Measurements from ENCODE around the gene ADAMTS12. TPM values are rescaled to one million over a fixed set of nuclear protein-coding genes. Genes with fewer than 3 reads are reported as not detected.

ADAMTS12 gene
- polyA plus RNA-seq, 1 donor from 2014 or later, result 0.07 TPM

GRCh38 chr5:33801292-33801691 lies 90.5 kb downstream of the ADAMTS12 start:
- Histone ChIP-seq H3K27ac (ENCODE audit: low read length) (no peak overlapping the region), H3K9me2 (ENCODE audit: insufficient read depth, low read length) (no peaks in the 10 kb centered on the region), H3K4me3 (ENCODE audit: low read length) (no peak overlapping the region), H4K20me1 (ENCODE audit: insufficient read depth) (no peaks in the 10 kb centered on the region), H3K36me3 (ENCODE audit: insufficient read depth, low read length) (no peaks in the 10 kb centered on the region), H3K79me2 (replicated peaks; ENCODE audit: insufficient read depth, low read length) (no peaks in the 10 kb centered on the region), H3F3A (ENCODE audit: insufficient read depth, low read length, poor library complexity, severe bottlenecking) (no peaks in the 10 kb centered on the region), H3K27me3 (ENCODE audit: insufficient read depth, low read depth, low read length) (no peaks in the 10 kb centered on the region), H3K9ac (ENCODE audit: low read length) (no peak overlapping the region), H3K4me2 (ENCODE audit: low read length) (no peak overlapping the region), H2AFZ (ENCODE audit: low read depth, low read length) (no peak overlapping the region), H3K9me3 (ENCODE audit: low read length) (no peaks in the 10 kb centered on the region)
- TF ChIP-seq TAF1 (IDR thresholded peaks at IDR 0.05; ENCODE audit: low read depth) (no peak), EP300 (conservative IDR thresholded peaks at IDR 0.05; ENCODE audit: poor library complexity, severe bottlenecking) (peak; percentile 82), EZH2 (IDR thresholded peaks at IDR 0.05; ENCODE audit: borderline replicate concordance, insufficient read depth, low read length, poor library complexity, severe bottlenecking) (no peak), POLR2AphosphoS5 (IDR thresholded peaks at IDR 0.05) (peak; percentile 44)

- Histone ChIP-seq H3K9ac (ENCODE audit: low read length) (no peak overlapping the region), H2AFZ (ENCODE audit: low read depth, low read length) (no peak overlapping the region), H3K4me3 (ENCODE audit: low read length) (no peak overlapping the region), H4K20me1 (ENCODE audit: insufficient read depth) (no peaks in the 10 kb centered on the region), H3F3A (ENCODE audit: insufficient read depth, low read length, poor library complexity, severe bottlenecking) (no peaks in the 10 kb centered on the region), H3K36me3 (ENCODE audit: insufficient read depth, low read length) (no peaks in the 10 kb centered on the region), H3K9me2 (ENCODE audit: insufficient read depth, low read length) (no peaks in the 10 kb centered on the region), H3K9me3 (ENCODE audit: low read length) (no peaks in the 10 kb centered on the region), H3K79me2 (replicated peaks; ENCODE audit: insufficient read depth, low read length) (no peaks in the 10 kb centered on the region), H3K4me2 (ENCODE audit: low read length) (no peak overlapping the region), H3K27me3 (ENCODE audit: insufficient read depth, low read depth, low read length) (no peaks in the 10 kb centered on the region), H3K27ac (ENCODE audit: low read length) (no peak overlapping the region)
- TF ChIP-seq CTCF (IDR thresholded peaks at IDR 0.05; ENCODE audit: poor library complexity, severe bottlenecking) (no peak), EP300 (conservative IDR thresholded peaks at IDR 0.05; ENCODE audit: poor library complexity, severe bottlenecking) (no peak)
These were observed 91.4 kb downstream of the ADAMTS12 start for GRCh38 chr5:33800241-33800950.

- no peaks in the 10 kb centered on the region for H3K27me3 ChIP-seq (ENCODE audit: insufficient read depth, low read depth, low read length)
- no peaks in the 10 kb centered on the region for H3K36me3 ChIP-seq (ENCODE audit: insufficient read depth, low read length)
- no peak overlapping the region for H2AFZ ChIP-seq (ENCODE audit: low read depth, low read length)
- TF ChIP-seq POLR2AphosphoS5 (IDR thresholded peaks at IDR 0.05) (no peak), EP300 (conservative IDR thresholded peaks at IDR 0.05; ENCODE audit: poor library complexity, severe bottlenecking) (no peak), TAF1 (IDR thresholded peaks at IDR 0.05; ENCODE audit: low read depth) (no peak), EZH2 (IDR thresholded peaks at IDR 0.05; ENCODE audit: borderline replicate concordance, insufficient read depth, low read length, poor library complexity, severe bottlenecking) (no peak), RAD21 (conservative IDR thresholded peaks at IDR 0.05) (no peak), SMC3 (conservative IDR thresholded peaks at IDR 0.05; ENCODE audit: poor library complexity) (no peak), REST (IDR thresholded peaks at IDR 0.05; ENCODE audit: borderline replicate concordance) (no peak), CTCF (IDR thresholded peaks at IDR 0.05; ENCODE audit: poor library complexity, severe bottlenecking) (no peak), MXI1 (conservative IDR thresholded peaks at IDR 0.05; ENCODE audit: poor library complexity, severe bottlenecking) (no peak)
- H3K27ac ChIP-seq (ENCODE audit: low read length), result no peak overlapping the region
- H3K4me2 ChIP-seq (ENCODE audit: low read length), result no peak overlapping the region
- no peak overlapping the region for H3K4me3 ChIP-seq (ENCODE audit: low read length)
- H4K20me1 ChIP-seq (ENCODE audit: insufficient read depth), result no peaks in the 10 kb centered on the region
- H3F3A ChIP-seq (ENCODE audit: insufficient read depth, low read length, poor library complexity, severe bottlenecking), result no peaks in the 10 kb centered on the region
- no peak overlapping the region for H3K9ac ChIP-seq (ENCODE audit: low read length)
- H3K9me2 ChIP-seq (ENCODE audit: insufficient read depth, low read length), result no peaks in the 10 kb centered on the region
- no peaks in the 10 kb centered on the region for H3K79me2 ChIP-seq (replicated peaks; ENCODE audit: insufficient read depth, low read length)
- no peaks in the 10 kb centered on the region for H3K9me3 ChIP-seq (ENCODE audit: low read length)
These were observed 96.3 kb downstream of the ADAMTS12 start for GRCh38 chr5:33795496-33795895.

Data from neural cell (in vitro differentiated cells).